HCT116 (cell line): Measurements from ENCODE around the gene SFTPD. TPM values are rescaled to one million over a fixed set of nuclear protein-coding genes. Genes with fewer than 3 reads are reported as not detected.

ENCODE experiments used
- ATAC-seq: fragments of 200-7000 bp; cut with Tn5 transposase; 2 replicates; pipeline ENCODE4 v1.9.1; 2020; ENCODE audit warnings: mild to moderate bottlenecking, moderate library complexity
- BruUV-seq: library from RNA; stranded (reverse); fragments of 400-500 nt; replicated peaks from 2 replicates; lab custom pipeline; 2021; lab: Mats Ljungman, UMichigan
- CTCF ChIA-PET: fragments of 300-600 bp; sonication (Branson Sonifier 250); formaldehyde crosslinking; loops from one replicate; lab custom pipeline; 2021; ENCODE audit warnings: antibody characterized with exemption; lab: Charles Lee
- POLR2A ChIA-PET: fragments of 300-600, 350-600 bp; sonication (Branson Sonifier 250); formaldehyde crosslinking; loops from one replicate; lab custom pipeline; 2021; ENCODE audit warnings: antibody characterized with exemption; lab: Charles Lee
- RAD21 ChIA-PET, 2 experiments: fragments of 300-600 bp; sonication (Branson Sonifier 250); formaldehyde crosslinking; loops; one replicate each; lab custom pipeline; 2023; ENCODE audit warnings: low total read pairs in 2 of 2; ENCODE audit not compliant: uncharacterized antibody in 2 of 2, unreplicated experiment in 2 of 2, low non-redundant PET in 1 of 2; lab: Charles Lee
- DNase-seq: peaks from one replicate; pipeline ENCODE4 v3.0.0-alpha.2; 2010; ENCODE audit warnings: low read depth, low spot score
- H2AFZ ChIP-seq: fragments of 200-600 bp; shearing (Covaris generic), sonication (generic); 2 replicates; pipeline ENCODE4 v1.6.1; 2017; ENCODE audit warnings: low read depth, mixed run types, mixed read lengths, antibody characterized with exemption, low read length; ENCODE audit not compliant: poor library complexity, severe bottlenecking
- H3K27ac ChIP-seq: 2 replicates; pipeline ENCODE4 v1.5.1; 2012; ENCODE audit warnings: low read depth, low read length
- H3K27me3 ChIP-seq: fragments of 200-600 bp; sonication (generic); 2 replicates; pipeline ENCODE4 v1.6.1; 2016; ENCODE audit warnings: mixed run types, low read length, mixed read lengths; ENCODE audit not compliant: insufficient read depth
- H3K36me3 ChIP-seq, 2 experiments: fragments of 200-500 bp in 1 of 2; fragments of 200-600 bp in 1 of 2; sonication (Bioruptor generic) in 1 of 2; sonication (generic) in 1 of 2; 2 replicates each; pipeline versions ENCODE4 v1.5.1 to v1.6.1; 2014 to 2016; ENCODE audit warnings: low read length in 2 of 2, inconsistent platforms in 1 of 2, mixed read lengths in 1 of 2, mixed run types in 1 of 2; ENCODE audit not compliant: insufficient read depth in 2 of 2, control insufficient read depth in 1 of 2
- H3K4me1 ChIP-seq, 2 experiments: fragments of 200-600 bp in 1 of 2; sonication (generic) in 1 of 2; 2 replicates each; pipeline versions ENCODE4 v1.5.1 to v1.6.1; 2012 to 2017; ENCODE audit warnings: low read length in 2 of 2, inconsistent platforms in 1 of 2, mild to moderate bottlenecking in 1 of 2, mixed read lengths in 1 of 2, mixed run types in 1 of 2, moderate library complexity in 1 of 2; ENCODE audit not compliant: insufficient read depth in 2 of 2, control insufficient read depth in 1 of 2
- H3K4me2 ChIP-seq: fragments of 200-600 bp; sonication (generic); 2 replicates; pipeline ENCODE4 v1.6.1; 2017; ENCODE audit warnings: mixed run types, low read length, mixed read lengths
- H3K4me3 ChIP-seq, 2 experiments: fragments of 200-600 bp in 1 of 2; sonication (generic) in 1 of 2; replicated peaks in 1 of 2; 2 replicates each; pipeline ENCODE4 v1.5.1; 2011 to 2016; ENCODE audit warnings: low read length in 2 of 2, control low read depth in 1 of 2, low read depth in 1 of 2, mild to moderate bottlenecking in 1 of 2, mixed read lengths in 1 of 2, mixed run types in 1 of 2
- H3K79me2 ChIP-seq: fragments of 200-600 bp; sonication (generic); 2 replicates; pipeline ENCODE4 v1.6.1; 2017; ENCODE audit warnings: mild to moderate bottlenecking, mixed run types, low read length, moderate library complexity, mixed read lengths; ENCODE audit not compliant: insufficient read depth
- H3K9ac ChIP-seq: fragments of 200-600 bp; sonication (generic); 2 replicates; pipeline ENCODE4 v1.6.1; 2016; ENCODE audit warnings: low read length, mixed read lengths
- H3K9me2 ChIP-seq: fragments of 200-600 bp; sonication (generic), shearing (Covaris generic); 2 replicates; pipeline ENCODE4 v1.6.1; 2017; ENCODE audit warnings: mixed run types, mild to moderate bottlenecking, moderate library complexity; ENCODE audit not compliant: insufficient read depth
- H3K9me3 ChIP-seq, 2 experiments: fragments of 200-500 bp in 1 of 2; fragments of 200-600 bp in 1 of 2; sonication (Bioruptor generic) in 1 of 2; sonication (generic) in 1 of 2; 2 replicates each; pipeline ENCODE4 v1.6.1; 2014 to 2017; ENCODE audit warnings: low read length in 2 of 2, mixed read lengths in 2 of 2, inconsistent platforms in 1 of 2, low read depth in 1 of 2, mild to moderate bottlenecking in 1 of 2, mixed run types in 1 of 2, moderate library complexity in 1 of 2; ENCODE audit not compliant: control insufficient read depth in 1 of 2, insufficient read depth in 1 of 2
- H4K20me1 ChIP-seq: fragments of 200-600 bp; sonication (generic), shearing (Covaris generic); 2 replicates; pipeline ENCODE4 v1.6.1; 2017; ENCODE audit warnings: mixed run types, mild to moderate bottlenecking, moderate library complexity; ENCODE audit not compliant: insufficient read depth
- FOSL1 ChIP-seq: IDR thresholded peaks from 2 replicates; pipeline ENCODE4 v1.6.1; 2012; ENCODE audit warnings: low read depth
- MAX ChIP-seq: IDR thresholded peaks from 2 replicates; pipeline ENCODE4 v1.6.1; 2012
- POLR2A ChIP-seq: IDR thresholded peaks from 2 replicates; pipeline ENCODE4 v1.7.0; 2011; ENCODE audit warnings: borderline replicate concordance; ENCODE audit not compliant: insufficient read depth, insufficient read length; ENCODE audit errors: extremely low read depth
- TCF7L2 ChIP-seq: IDR thresholded peaks from 2 replicates; pipeline ENCODE4 v1.7.0; 2011; ENCODE audit warnings: borderline replicate concordance, inconsistent platforms; ENCODE audit not compliant: insufficient read depth, insufficient read length; ENCODE audit errors: extremely low read depth
- YY1 ChIP-seq: IDR thresholded peaks from 2 replicates; pipeline ENCODE4 v1.6.1; 2011; ENCODE audit warnings: low read length, low read depth, moderate library complexity, mild to moderate bottlenecking; ENCODE audit not compliant: insufficient replicate concordance; ENCODE audit errors: extremely low read depth
- ZFX ChIP-seq: fragments of 450-650 bp; IDR thresholded peaks from 2 replicates; pipeline ENCODE4 v1.6.1; 2017
- intact Hi-C: fragments of 100-400 bp; cut with micrococcal nuclease; formaldehyde crosslinking; loops from 2 replicates; pipeline ENCODE4 v1.10.0; 2022
- total RNA-seq: library from RNA; stranded (reverse); gene quantifications from one replicate; pipeline ENCODE4 v1.2.1, GENCODE V29; 2021; ENCODE audit not compliant: unreplicated experiment
- TF ChIP-seq, protein P1 (sequence below): IDR thresholded peaks from 2 replicates; pipeline ENCODE4 v1.6.1; 2012
- TF ChIP-seq, protein P2 (sequence below): IDR thresholded peaks from 2 replicates; pipeline ENCODE4 v1.6.1; 2012; ENCODE audit warnings: low read depth

SFTPD gene
- total RNA-seq, 1 experiment from 2014 or later = 0.66 TPM

- intact Hi-C loops = no loop called here
- Histone ChIP-seq H3K4me3 (no peak overlapping the region), H2AFZ (no peak overlapping the region), H3K27me3 (no peaks in the 10 kb centered on the region), H3K4me2 (no peak overlapping the region), H3K9me2 (no peaks in the 10 kb centered on the region), H4K20me1 (no peaks in the 10 kb centered on the region), H3K79me2 (no peaks in the 10 kb centered on the region), H3K27ac (no peak overlapping the region), H3K4me1 (peaks cover 0 to 12% of the 10 kb centered on the region in 2 experiments; a peak in 1 of 4 replicates), H3K36me3 (no peaks in the 10 kb centered on the region), H3K9me3 (no peaks in the 10 kb centered on the region), H3K9ac (no peak overlapping the region)
- CTCF ChIA-PET = no interaction called here
- DNase-seq (no peak), ATAC-seq (no peak)
- TF ChIP-seq, protein P1, sequence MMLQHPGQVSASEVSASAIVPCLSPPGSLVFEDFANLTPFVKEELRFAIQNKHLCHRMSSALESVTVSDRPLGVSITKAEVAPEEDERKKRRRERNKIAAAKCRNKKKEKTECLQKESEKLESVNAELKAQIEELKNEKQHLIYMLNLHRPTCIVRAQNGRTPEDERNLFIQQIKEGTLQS = no peak
- TF ChIP-seq TCF7L2 = no peak
- TF ChIP-seq FOSL1 = no peak
- TF ChIP-seq YY1 = no peak
- TF ChIP-seq, protein P2, sequence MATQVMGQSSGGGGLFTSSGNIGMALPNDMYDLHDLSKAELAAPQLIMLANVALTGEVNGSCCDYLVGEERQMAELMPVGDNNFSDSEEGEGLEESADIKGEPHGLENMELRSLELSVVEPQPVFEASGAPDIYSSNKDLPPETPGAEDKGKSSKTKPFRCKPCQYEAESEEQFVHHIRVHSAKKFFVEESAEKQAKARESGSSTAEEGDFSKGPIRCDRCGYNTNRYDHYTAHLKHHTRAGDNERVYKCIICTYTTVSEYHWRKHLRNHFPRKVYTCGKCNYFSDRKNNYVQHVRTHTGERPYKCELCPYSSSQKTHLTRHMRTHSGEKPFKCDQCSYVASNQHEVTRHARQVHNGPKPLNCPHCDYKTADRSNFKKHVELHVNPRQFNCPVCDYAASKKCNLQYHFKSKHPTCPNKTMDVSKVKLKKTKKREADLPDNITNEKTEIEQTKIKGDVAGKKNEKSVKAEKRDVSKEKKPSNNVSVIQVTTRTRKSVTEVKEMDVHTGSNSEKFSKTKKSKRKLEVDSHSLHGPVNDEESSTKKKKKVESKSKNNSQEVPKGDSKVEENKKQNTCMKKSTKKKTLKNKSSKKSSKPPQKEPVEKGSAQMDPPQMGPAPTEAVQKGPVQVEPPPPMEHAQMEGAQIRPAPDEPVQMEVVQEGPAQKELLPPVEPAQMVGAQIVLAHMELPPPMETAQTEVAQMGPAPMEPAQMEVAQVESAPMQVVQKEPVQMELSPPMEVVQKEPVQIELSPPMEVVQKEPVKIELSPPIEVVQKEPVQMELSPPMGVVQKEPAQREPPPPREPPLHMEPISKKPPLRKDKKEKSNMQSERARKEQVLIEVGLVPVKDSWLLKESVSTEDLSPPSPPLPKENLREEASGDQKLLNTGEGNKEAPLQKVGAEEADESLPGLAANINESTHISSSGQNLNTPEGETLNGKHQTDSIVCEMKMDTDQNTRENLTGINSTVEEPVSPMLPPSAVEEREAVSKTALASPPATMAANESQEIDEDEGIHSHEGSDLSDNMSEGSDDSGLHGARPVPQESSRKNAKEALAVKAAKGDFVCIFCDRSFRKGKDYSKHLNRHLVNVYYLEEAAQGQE = no peak
- TF ChIP-seq MAX = no peak
- TF ChIP-seq POLR2A = no peak
- TF ChIP-seq ZFX = no peak
- BruUV-seq = no TSS peak
- RAD21 ChIA-PET = no interaction called here
- POLR2A ChIA-PET = no interaction called here
These were observed 28.1 kb upstream of the SFTPD start for GRCh38 chr10:79976999-79977398.
